ENCODE measurements around the gene FN1.
"Not testable (repeated sequence)": the region's sequence is repeated elsewhere in the genome, so short reads cannot be mapped to it uniquely, and the experiment has no call there.

FN1 gene

GRCh38 chr2:215311625-215312396, 124.1 kb downstream of the FN1 start, which contains the start of gene ATIC:
Gene ATIC, plus strand, starts transcription at chr2:215312059. Its CDS starts 84 bp downstream, at chr2:215312143.
- Histone ChIP-seq H3K27me3 (ENCODE audit: insufficient read depth, poor library complexity, severe bottlenecking) (no peaks in the 10 kb centered on the region), H3K9me3 (ENCODE audit: severe bottlenecking) (no peaks in the 10 kb centered on the region), H3K4me3 (ENCODE audit: severe bottlenecking) (peak within 1 kb of the TSS; percentile 72), H3K36me3 (ENCODE audit: low read depth) (peaks cover 43% of the 10 kb centered on the region), H3K4me1 (ENCODE audit: insufficient read depth, poor library complexity, severe bottlenecking) (peaks cover 13% of the 10 kb centered on the region), H3K27ac (ENCODE audit: poor library complexity, severe bottlenecking) (peak within 1 kb of the TSS; percentile 52)
- no peak for TF ChIP-seq CTCF (IDR thresholded peaks at IDR 0.05; ENCODE audit: poor library complexity, severe bottlenecking)
- DNase-seq (ENCODE audit: low spot score) (peak; percentile 95), ATAC-seq (ENCODE audit: low read depth) (peak; percentile 98)

DNA sequence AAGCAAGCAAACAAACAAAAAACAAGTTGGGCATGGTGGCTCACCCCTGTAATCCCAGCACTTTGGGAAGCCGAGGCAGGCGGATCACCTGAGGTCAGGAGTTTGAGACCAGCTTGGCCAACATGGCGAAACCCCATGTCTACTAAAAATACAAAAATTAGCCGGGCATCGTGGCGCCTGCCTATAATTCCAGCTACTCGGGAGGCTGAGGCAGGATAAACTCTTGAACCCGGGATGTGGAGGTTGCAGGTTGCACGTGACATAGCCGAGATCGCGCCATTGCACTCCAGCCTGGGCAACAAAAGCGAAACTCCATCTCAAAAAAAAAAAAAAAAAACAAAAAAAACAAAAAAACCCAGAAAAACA, 124.6 kb downstream of the FN1 start:
- H3K4me1 ChIP-seq (ENCODE audit: insufficient read depth, poor library complexity, severe bottlenecking), result peaks cover 13% of the 10 kb centered on the region
- not testable (repeated sequence) for H3K27me3 ChIP-seq (ENCODE audit: insufficient read depth, poor library complexity, severe bottlenecking); DNase-seq (ENCODE audit: low spot score); ATAC-seq (ENCODE audit: low read depth); H3K9me3 ChIP-seq (ENCODE audit: severe bottlenecking)
- peaks cover 38% of the 10 kb centered on the region for H3K36me3 ChIP-seq (ENCODE audit: low read depth)
- H3K27ac ChIP-seq (ENCODE audit: poor library complexity, severe bottlenecking), result peak overlapping the region; percentile 52
- H3K4me3 ChIP-seq (ENCODE audit: severe bottlenecking), result peak overlapping the region; percentile 72
